BLaER1 treated with 17β-estradiol and CSF1 and Interleukin-3, amounts not matched to agents 10 nM and 100 nM (cell line): ENCODE data around the gene CD72.

ENCODE experiments used
- H3K27ac ChIP-seq, 11 experiments: shearing (Covaris generic); formaldehyde crosslinking; 2 replicates each; pipeline ENCODE4 v1.8.1; 2022
- H3K27me3 ChIP-seq, 11 experiments: shearing (Covaris generic); formaldehyde crosslinking; 2 replicates each; pipeline ENCODE4 v1.8.1; 2022
- H3K36me3 ChIP-seq, 11 experiments: shearing (Covaris generic); formaldehyde crosslinking; 2 replicates each; pipeline ENCODE4 v1.8.1; 2022
- H3K4me1 ChIP-seq, 10 experiments: shearing (Covaris generic); formaldehyde crosslinking; 2 replicates each; pipeline ENCODE4 v1.8.1; 2022
- H3K4me2 ChIP-seq, 11 experiments: shearing (Covaris generic); formaldehyde crosslinking; 2 replicates each; pipeline ENCODE4 v1.8.1; 2022
- H3K4me3 ChIP-seq, 10 experiments: shearing (Covaris generic); formaldehyde crosslinking; 2 replicates each; pipeline ENCODE4 v1.8.1; 2022
- H3K9ac ChIP-seq, 11 experiments: shearing (Covaris generic); formaldehyde crosslinking; 2 replicates each; pipeline ENCODE4 v1.8.1; 2022
- H3K9me3 ChIP-seq, 11 experiments: shearing (Covaris generic); formaldehyde crosslinking; replicated peaks in 1 of 11; 2 replicates each; pipeline ENCODE4 v1.8.1; 2022
- H4K20me1 ChIP-seq, 11 experiments: shearing (Covaris generic); formaldehyde crosslinking; 2 replicates each; pipeline ENCODE4 v1.8.1; 2022
- Cebpa-rat ChIP-seq, 11 experiments: shearing (Covaris generic); IDR thresholded peaks; 2 replicates each; pipeline ENCODE4 v1.8.1; 2022

The CD72 gene, protein sequence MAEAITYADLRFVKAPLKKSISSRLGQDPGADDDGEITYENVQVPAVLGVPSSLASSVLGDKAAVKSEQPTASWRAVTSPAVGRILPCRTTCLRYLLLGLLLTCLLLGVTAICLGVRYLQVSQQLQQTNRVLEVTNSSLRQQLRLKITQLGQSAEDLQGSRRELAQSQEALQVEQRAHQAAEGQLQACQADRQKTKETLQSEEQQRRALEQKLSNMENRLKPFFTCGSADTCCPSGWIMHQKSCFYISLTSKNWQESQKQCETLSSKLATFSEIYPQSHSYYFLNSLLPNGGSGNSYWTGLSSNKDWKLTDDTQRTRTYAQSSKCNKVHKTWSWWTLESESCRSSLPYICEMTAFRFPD

DNA sequence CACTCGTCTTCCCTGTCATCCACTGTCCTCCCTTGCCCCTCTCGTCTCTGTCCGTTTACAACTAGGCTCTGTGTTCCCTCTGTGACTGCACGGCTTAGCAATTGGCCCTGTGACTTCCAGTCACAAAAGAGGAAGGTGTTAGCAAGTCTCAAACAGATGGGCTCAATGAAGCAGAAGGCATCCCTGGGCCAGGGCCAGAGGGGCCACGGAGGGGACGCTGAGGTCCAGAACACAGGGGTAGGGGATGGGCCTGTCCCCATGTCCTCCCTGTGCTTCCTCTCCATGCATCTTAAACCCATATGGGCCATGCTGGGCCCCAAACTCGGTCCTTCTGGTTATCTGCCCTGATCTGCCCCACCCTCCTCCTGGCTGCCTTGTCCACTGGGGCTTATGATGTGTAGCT is at the start of gene CD72:
Gene CD72 (minus strand): TSS at position 89 of the 403 bp plus-strand sequence. CDS start 110 bp downstream, outside the sequence.
- peak within 1 kb of the TSS; percentile 70 to 84 (median 76) for H3K9ac ChIP-seq
- TF ChIP-seq Cebpa-rat (IDR thresholded peaks at IDR 0.05): no peak
- H3K4me1 ChIP-seq: peaks cover 75 to 99% (median 88%) of the 10 kb centered on the region in 10 experiments

DNA sequence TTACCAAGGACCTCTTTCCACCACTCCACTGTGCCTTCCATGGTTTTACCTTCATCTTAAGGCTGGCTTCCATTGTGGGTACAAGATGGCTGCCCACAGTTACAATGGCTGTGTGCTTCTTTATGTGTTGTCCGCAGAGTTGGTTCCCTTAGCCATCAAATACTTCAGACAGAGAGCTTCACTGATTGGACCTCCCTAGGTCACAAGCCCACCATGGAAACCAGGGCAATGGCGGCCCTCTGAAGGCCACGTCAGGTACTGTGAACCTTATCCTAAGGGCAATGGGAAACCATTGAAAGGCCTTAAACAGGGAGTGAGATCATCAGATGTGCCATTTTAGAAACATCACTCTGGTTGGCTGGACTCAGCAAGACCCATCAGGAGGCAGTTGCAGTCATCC is 49.7 kb upstream of the CD72 start:
- no peaks in the 10 kb centered on the region for H3K36me3 ChIP-seq
- H3K9me3 ChIP-seq: peaks cover 0 to 4% (median 0%) of the 10 kb centered on the region in 11 experiments; a peak in 3 of 22 replicates
- no peak overlapping the region for H3K4me2 ChIP-seq
- no peaks in the 10 kb centered on the region for H3K27me3 ChIP-seq
- no peak overlapping the region for H3K27ac ChIP-seq
- TF ChIP-seq Cebpa-rat (IDR thresholded peaks at IDR 0.05): no peak
- H4K20me1 ChIP-seq: no peaks in the 10 kb centered on the region
- H3K9ac ChIP-seq: no peak overlapping the region
- no peak overlapping the region for H3K4me3 ChIP-seq
- peaks cover 28 to 47% (median 42%) of the 10 kb centered on the region in 10 experiments for H3K4me1 ChIP-seq

More for the DNA sequence above, at the start of gene CD72:
- Histone ChIP-seq H3K4me2 (peak within 1 kb of the TSS; percentile 85 to 100 (median 96)), H3K9me3 (no peaks in the 10 kb centered on the region), H4K20me1 (peaks cover 0 to 16% (median 0%) of the 10 kb centered on the region in 11 experiments; a peak in 3 of 22 replicates), H3K4me3 (peak within 1 kb of the TSS; percentile 56 to 70 (median 62)), H3K36me3 (peaks cover 0 to 32% (median 17%) of the 10 kb centered on the region in 11 experiments; a peak in 14 of 22 replicates), H3K27me3 (no peaks in the 10 kb centered on the region), H3K27ac (peak within 1 kb of the TSS; percentile 68 to 97 (median 94))

DNA sequence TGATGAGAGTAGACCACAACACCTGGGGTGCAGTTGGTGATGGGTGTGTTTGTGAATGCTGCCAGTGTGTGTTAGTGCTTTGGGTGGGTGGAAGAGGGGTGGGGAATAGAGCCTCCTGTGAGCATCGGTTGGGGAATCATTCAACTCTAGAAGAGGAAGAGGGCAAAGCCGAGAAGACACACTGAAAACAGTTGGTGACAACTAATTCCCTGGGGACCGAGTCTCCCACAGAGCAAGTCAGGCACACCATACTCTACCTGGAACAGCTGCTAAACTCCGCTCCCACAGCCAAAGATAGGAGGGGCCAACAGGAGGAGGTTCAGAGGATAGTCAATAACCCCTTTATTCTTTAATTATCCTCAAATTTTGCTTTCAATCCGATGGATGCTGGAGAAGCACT is 48.3 kb upstream of the CD72 start:
- H3K4me1 ChIP-seq: peaks cover 42 to 61% (median 56%) of the 10 kb centered on the region in 10 experiments
- H3K27ac ChIP-seq: no peak overlapping the region
- no peaks in the 10 kb centered on the region for H3K27me3 ChIP-seq
- H3K4me3 ChIP-seq: no peak overlapping the region
- H4K20me1 ChIP-seq: no peaks in the 10 kb centered on the region
- no peak overlapping the region for H3K9ac ChIP-seq
- peak overlapping the region; percentile 11 to 97 (median 92); a peak in 19 of 22 replicates for H3K4me2 ChIP-seq
- H3K36me3 ChIP-seq: peaks cover 0 to 1% (median 0%) of the 10 kb centered on the region in 11 experiments; a peak in 2 of 22 replicates
- peaks cover 0 to 4% (median 0%) of the 10 kb centered on the region in 11 experiments; a peak in 3 of 22 replicates for H3K9me3 ChIP-seq
- no peak for TF ChIP-seq Cebpa-rat (IDR thresholded peaks at IDR 0.05)

DNA sequence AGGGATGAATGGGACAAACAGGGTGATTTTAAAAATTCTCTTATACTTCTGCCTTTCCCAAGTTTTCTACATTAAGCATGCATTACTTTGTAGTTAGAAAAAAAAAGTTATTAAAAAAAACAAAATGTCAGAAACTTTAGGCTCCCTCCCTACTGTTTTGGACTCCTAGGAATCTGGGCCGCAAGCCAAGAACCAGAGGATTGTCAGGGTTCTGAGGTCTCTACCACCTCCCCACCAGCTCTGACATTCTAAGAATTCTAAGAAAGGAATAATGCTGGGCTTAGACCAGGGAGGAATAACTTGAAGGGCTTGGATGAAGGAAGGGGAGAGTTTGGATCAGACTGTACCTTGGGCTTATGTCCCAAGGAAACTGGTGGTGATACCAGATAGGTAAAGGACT is 47.8 kb upstream of the CD72 start:
- Histone ChIP-seq H3K9me3 (peaks cover 0 to 4% (median 0%) of the 10 kb centered on the region in 11 experiments; a peak in 3 of 22 replicates), H3K4me3 (peak overlapping the region in 4 of 10 experiments; percentile 61 to 66 (median 63); a peak in 4 of 20 replicates), H3K27me3 (no peaks in the 10 kb centered on the region), H3K4me1 (peaks cover 47 to 66% (median 61%) of the 10 kb centered on the region in 10 experiments), H3K27ac (no peak overlapping the region), H3K9ac (peak overlapping the region in 2 of 11 experiments; percentile 67 to 79; a peak in 2 of 22 replicates), H3K36me3 (peaks cover 0 to 6% (median under 1%) of the 10 kb centered on the region in 11 experiments; a peak in 8 of 22 replicates), H3K4me2 (peak overlapping the region; percentile 86 to 98 (median 95); a peak in 20 of 22 replicates), H4K20me1 (no peaks in the 10 kb centered on the region)
- TF ChIP-seq Cebpa-rat (IDR thresholded peaks at IDR 0.05): no peak

DNA sequence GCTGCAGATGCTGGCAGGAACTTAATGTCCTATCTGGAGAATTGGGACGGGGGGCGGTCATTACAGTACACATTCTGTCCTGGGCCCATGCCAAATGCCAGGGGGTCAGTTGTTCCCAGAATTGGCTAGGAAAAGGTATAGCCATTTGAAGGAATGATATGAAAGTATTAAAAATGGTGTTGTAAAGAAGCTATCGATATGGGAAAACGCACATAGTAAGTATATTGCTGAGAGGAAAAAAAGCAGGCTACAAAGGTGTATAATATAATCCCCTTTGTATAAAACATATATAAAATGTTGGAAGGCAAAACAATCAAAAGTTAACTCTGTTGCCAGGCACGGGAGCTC is 47.2 kb upstream of the CD72 start:
- Histone ChIP-seq H3K9me3 (peaks cover 0 to 4% (median 0%) of the 10 kb centered on the region in 11 experiments; a peak in 3 of 22 replicates), H3K9ac (peak overlapping the region; percentile 60 to 79 (median 72); a peak in 21 of 22 replicates), H3K4me2 (peak overlapping the region; percentile 86 to 98 (median 95)), H3K4me3 (peak overlapping the region; percentile 59 to 75 (median 64)), H3K36me3 (peaks cover 5 to 12% (median 6%) of the 10 kb centered on the region in 11 experiments; a peak in 16 of 22 replicates), H4K20me1 (peaks cover 0 to 6% (median 0%) of the 10 kb centered on the region in 11 experiments; a peak in 2 of 22 replicates), H3K4me1 (peaks cover 53 to 72% (median 67%) of the 10 kb centered on the region in 10 experiments), H3K27ac (peak overlapping the region in 9 of 11 experiments; percentile 56 to 83 (median 74); a peak in 17 of 22 replicates), H3K27me3 (no peaks in the 10 kb centered on the region)
- TF ChIP-seq Cebpa-rat (IDR thresholded peaks at IDR 0.05): no peak

DNA sequence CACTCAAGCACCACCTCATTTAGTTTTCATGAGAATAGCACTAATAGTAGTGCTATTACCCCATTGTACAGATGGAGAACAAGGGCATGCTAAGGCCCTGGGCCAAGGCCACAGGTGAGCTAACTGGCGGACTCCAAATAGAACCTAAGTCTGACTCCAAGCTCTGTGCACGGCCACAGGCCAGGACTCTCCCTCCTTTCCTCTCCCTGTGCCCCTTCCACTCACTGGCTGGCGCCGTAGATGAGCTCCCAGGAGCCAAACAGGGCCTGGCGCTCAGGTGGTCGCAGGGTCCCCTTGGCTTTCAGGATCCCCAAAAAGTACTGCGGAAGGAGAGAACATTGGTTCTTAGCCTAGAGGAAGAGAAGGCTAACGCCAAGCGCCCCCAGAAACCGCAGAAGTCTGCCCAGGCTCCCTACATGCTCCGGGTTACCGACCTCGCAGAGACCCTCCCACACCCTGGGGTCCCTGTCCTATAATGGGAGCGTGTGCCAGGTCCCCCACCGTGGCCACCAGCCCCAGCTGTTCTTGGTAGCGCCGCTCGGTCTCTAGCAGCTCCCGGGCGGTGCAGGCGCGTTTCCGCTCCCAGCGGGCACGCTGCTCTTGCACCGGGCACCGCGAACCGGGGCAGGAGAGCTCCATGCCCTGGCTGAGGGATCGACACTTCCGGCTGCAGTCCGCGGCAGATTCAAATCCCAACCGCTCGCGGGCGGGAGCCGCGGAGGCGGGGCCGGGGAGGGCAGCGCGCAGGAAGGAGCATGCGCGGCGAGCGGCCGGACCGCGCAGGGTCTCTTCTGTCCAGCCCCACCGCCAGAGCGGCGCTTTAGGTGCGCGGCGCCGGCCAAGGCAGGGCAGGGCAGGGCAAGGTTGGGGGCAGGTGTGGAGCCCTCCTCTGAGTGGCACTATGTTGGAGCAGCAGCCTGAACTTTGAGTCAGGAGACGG is 46.6 kb upstream of the CD72 start, which contains the start of gene ARHGEF39:
Gene ARHGEF39 (minus strand): TSS at position 665 of the 940 bp plus-strand sequence. CDS start 26 bp downstream, at position 639.
- peaks cover 60 to 79% (median 74%) of the 10 kb centered on the region in 10 experiments for H3K4me1 ChIP-seq
- TF ChIP-seq Cebpa-rat (IDR thresholded peaks at IDR 0.05): no peak
- H3K27ac ChIP-seq: peak within 1 kb of the TSS in 9 of 11 experiments; percentile 56 to 83 (median 74); a peak in 18 of 22 replicates
- peaks cover 0 to 4% (median 0%) of the 10 kb centered on the region in 11 experiments; a peak in 3 of 22 replicates for H3K9me3 ChIP-seq
- H3K4me3 ChIP-seq: peak within 1 kb of the TSS; percentile 59 to 75 (median 64)
- peak within 1 kb of the TSS; percentile 86 to 98 (median 95) for H3K4me2 ChIP-seq
- peaks cover 0 to 8% (median 0%) of the 10 kb centered on the region in 11 experiments; a peak in 2 of 22 replicates for H4K20me1 ChIP-seq
- no peaks in the 10 kb centered on the region for H3K27me3 ChIP-seq
- H3K9ac ChIP-seq: peak within 1 kb of the TSS; percentile 60 to 79 (median 72); a peak in 21 of 22 replicates
- peaks cover 6 to 17% (median 12%) of the 10 kb centered on the region in 11 experiments; a peak in 16 of 22 replicates for H3K36me3 ChIP-seq

DNA sequence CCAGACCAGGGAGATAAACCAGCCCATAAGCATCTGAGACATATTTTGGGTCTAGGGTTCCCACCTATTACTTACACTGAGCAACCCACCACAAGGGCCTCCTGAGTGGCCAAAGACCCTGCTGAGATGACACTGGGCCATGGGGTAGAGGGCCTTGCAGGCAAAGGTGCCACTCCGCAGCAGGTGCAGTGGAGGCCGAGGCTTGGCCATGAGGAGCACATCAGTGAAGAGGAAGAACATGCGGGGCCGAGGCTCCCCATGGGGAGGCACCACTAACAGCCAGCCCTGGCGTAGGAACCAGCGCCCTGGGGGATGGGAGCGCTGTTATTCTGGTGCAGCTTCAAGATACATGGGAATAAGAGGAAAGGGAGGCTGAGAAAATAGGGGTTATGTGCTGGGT is 44.2 kb upstream of the CD72 start:
- H3K4me2 ChIP-seq: peak overlapping the region; percentile 86 to 98 (median 95)

More for the DNA sequence above, 44.2 kb upstream of the CD72 start:
- Histone ChIP-seq H3K9ac (peak overlapping the region in 5 of 11 experiments; percentile 32 to 96 (median 53); a peak in 4 of 22 replicates), H4K20me1 (peaks cover 0 to 8% (median 0%) of the 10 kb centered on the region in 11 experiments; a peak in 2 of 22 replicates), H3K9me3 (no peaks in the 10 kb centered on the region; a peak in 1 of 22 replicates), H3K4me3 (peak overlapping the region in 1 of 10 experiments; percentile 8; a peak in 1 of 20 replicates), H3K27ac (peak overlapping the region in 4 of 11 experiments; percentile 17 to 45 (median 32); a peak in 9 of 22 replicates), H3K4me1 (peaks cover 71 to 91% (median 87%) of the 10 kb centered on the region in 10 experiments), H3K36me3 (peaks cover 6 to 17% (median 12%) of the 10 kb centered on the region in 11 experiments; a peak in 16 of 22 replicates), H3K27me3 (no peaks in the 10 kb centered on the region)
- no peak for TF ChIP-seq Cebpa-rat (IDR thresholded peaks at IDR 0.05)
